ENCODE results near the gene PDIA3.
"Not testable (repeated sequence)": the region's sequence is repeated elsewhere in the genome, so short reads cannot be mapped to it uniquely, and the experiment has no call there.

PDIA3 gene

GRCh38 chr15:43815064-43815463 lies 68.8 kb downstream of the PDIA3 start:
- in situ Hi-C loops (cut with MboI; ENCODE audit: low sequenced_read_pairs) = not testable (repeated sequence)

- in situ Hi-C loops (cut with MboI; ENCODE audit: low sequenced_read_pairs) = no loop called here
Measured at GRCh38 chr15:43821505-43821904, 75.3 kb downstream of the PDIA3 start.
